ENCODE data around the gene PCGF2. TPM values are rescaled to one million over a fixed set of nuclear protein-coding genes. Genes with fewer than 3 reads are reported as not detected.
A peak's percentile ranks its signal among the peaks of the same experiment; 100 is the strongest.

Gene PCGF2
- total and polyA plus RNA-seq, 2 of the 8 experiments (the other 6 are each of a cell fraction or from before 2014, with no cell fraction given), result 42.1 to 93.3 TPM

DNA sequence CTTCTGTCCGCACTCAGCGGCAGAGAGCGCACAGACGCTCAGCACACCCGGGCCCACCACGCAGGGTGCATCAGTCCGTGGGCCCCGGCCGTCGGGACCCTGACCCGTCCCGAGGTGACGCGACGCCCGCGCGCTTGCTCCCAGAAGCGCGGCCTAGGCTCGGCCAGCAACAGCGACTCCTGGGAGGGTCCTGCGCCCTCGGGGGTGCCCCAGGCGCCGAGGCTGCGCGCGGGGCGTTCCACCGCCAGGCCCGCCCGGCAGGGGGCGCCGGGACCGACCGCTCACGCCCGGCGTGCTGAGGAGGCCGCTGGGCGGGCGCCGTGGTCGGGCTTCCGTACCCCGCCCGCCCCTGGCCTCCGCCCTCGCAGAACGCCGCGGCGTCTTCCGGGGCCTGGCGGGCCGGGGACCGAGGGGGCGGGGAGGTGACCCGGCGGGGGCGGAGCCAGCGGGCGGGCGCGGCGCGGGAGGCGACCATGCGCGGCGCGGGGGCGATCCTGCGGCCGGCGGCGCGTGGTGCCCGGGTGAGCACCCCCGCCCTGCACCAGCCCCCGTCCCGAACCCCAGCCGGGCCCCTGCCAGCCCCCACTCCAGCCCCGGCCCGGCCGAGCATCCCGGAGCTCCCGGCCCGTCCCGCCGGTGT is 18.1 kb downstream of the PCGF2 start, which contains the start of gene CISD3 (continued):
- TF ChIP-seq, protein P1, sequence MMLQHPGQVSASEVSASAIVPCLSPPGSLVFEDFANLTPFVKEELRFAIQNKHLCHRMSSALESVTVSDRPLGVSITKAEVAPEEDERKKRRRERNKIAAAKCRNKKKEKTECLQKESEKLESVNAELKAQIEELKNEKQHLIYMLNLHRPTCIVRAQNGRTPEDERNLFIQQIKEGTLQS (IDR thresholded peaks at IDR 0.05; ENCODE audit: insufficient read depth, low read depth, low read length), result no peak
- TF ChIP-seq NANOG (IDR thresholded peaks at IDR 0.05; ENCODE audit: insufficient read depth, low read depth, low read length, poor library complexity, severe bottlenecking) (peak; percentile 41), KDM1A (IDR thresholded peaks at IDR 0.05; ENCODE audit: borderline replicate concordance, low read length) (no peak), EGR1 (IDR thresholded peaks at IDR 0.05; ENCODE audit: borderline replicate concordance, low read depth, low read length) (peak; percentile 27; the same call in 1 of the 2 replicates), POLR2A (IDR thresholded peaks at IDR 0.05; ENCODE audit: control extremely low read depth in 1 of 2, low read depth in 2 of 2, low read length in 2 of 2) (0 out of 3 replicates have a peak, but pooled peaks of 1 of the 2 experiments have one; percentile 17), ASH2L (IDR thresholded peaks at IDR 0.05; ENCODE audit: low read length) (no peak), RAD21 (IDR thresholded peaks at IDR 0.05 in 1 of 2, conservative IDR thresholded peaks at IDR 0.05 in 1 of 2; ENCODE audit: low read depth in 2 of 2, low read length in 2 of 2) (peak in 1 of 2 experiments; percentile 47; a peak in 2 of 4 replicates), KDM5A (IDR thresholded peaks at IDR 0.05; ENCODE audit: low read length) (no peak), CTBP2 (IDR thresholded peaks at IDR 0.05; ENCODE audit: borderline replicate concordance, insufficient read depth, insufficient read length, low read length) (no peak), SP4 (IDR thresholded peaks at IDR 0.05; ENCODE audit: low read length) (no peak), RFX5 (IDR thresholded peaks at IDR 0.05; ENCODE audit: borderline replicate concordance, low read depth, low read length) (no peak), RBBP5 (IDR thresholded peaks at IDR 0.05; ENCODE audit: borderline replicate concordance, low read depth, low read length) (peak; percentile 63; the same call in 1 of the 2 replicates), CEBPB (IDR thresholded peaks at IDR 0.05; ENCODE audit: low read depth, low read length) (no peak), TCF12 (IDR thresholded peaks at IDR 0.05; ENCODE audit: low read depth, low read length) (no peak), CTCF (IDR thresholded peaks at IDR 0.05; ENCODE audit: control extremely low read depth in 1 of 3, insufficient read depth in 1 of 3, low read depth in 1 of 3, low read length in 3 of 3) (peak; percentile 59 to 73 (median 62))
